Measurements from ENCODE around the gene C6orf89.

The C6orf89 gene

GRCh38 chr6:36874443-36875249 lies 11.1 kb upstream of the C6orf89 start, which contains the start of gene PPIL1:
TSS of gene PPIL1 (minus strand) at chr6:36874803. CDS start at chr6:36874772, 31 bp downstream.
- Histone ChIP-seq H3K4me3 (ENCODE audit: insufficient read length, low read depth) (peak within 1 kb of the TSS; percentile 75), H3K36me3 (ENCODE audit: insufficient read depth, insufficient read length, low read length) (peaks cover 38% of the 10 kb centered on the region), H3K9me3 (ENCODE audit: insufficient read depth, low read length) (no peaks in the 10 kb centered on the region), H3K4me1 (ENCODE audit: insufficient read depth, insufficient read length) (no peaks in the 10 kb centered on the region), H3K9ac (ENCODE audit: insufficient read length, low read depth) (peak within 1 kb of the TSS; percentile 91), H3K27me3 (ENCODE audit: insufficient read depth, insufficient read length) (no peaks in the 10 kb centered on the region)
- DNase-seq (ENCODE audit: low read depth, low spot score), result peak; percentile 67
- TF ChIP-seq YY1 (IDR thresholded peaks at IDR 0.05; ENCODE audit: insufficient read depth, insufficient read length), result peak; percentile 61
- no peak for TF ChIP-seq ZNF274 (IDR thresholded peaks at IDR 0.05; ENCODE audit: low read depth, low read length)

GRCh38 chr6:36875250-36875633 lies 10.5 kb upstream of the C6orf89 start:
- H3K27me3 ChIP-seq (ENCODE audit: insufficient read depth, insufficient read length), result no peaks in the 10 kb centered on the region
- TF ChIP-seq SUZ12 (IDR thresholded peaks at IDR 0.05; ENCODE audit: extremely low read depth, insufficient read depth, insufficient read length) (no peak), YY1 (IDR thresholded peaks at IDR 0.05; ENCODE audit: insufficient read depth, insufficient read length) (no peak), ZNF274 (IDR thresholded peaks at IDR 0.05; ENCODE audit: low read depth, low read length) (no peak)
- no peaks in the 10 kb centered on the region for H3K4me1 ChIP-seq (ENCODE audit: insufficient read depth, insufficient read length)
- no peak for DNase-seq (ENCODE audit: low read depth, low spot score)
- peaks cover 32% of the 10 kb centered on the region for H3K36me3 ChIP-seq (ENCODE audit: insufficient read depth, insufficient read length, low read length)
- H3K9ac ChIP-seq (ENCODE audit: insufficient read length, low read depth), result peak overlapping the region; percentile 91
- no peaks in the 10 kb centered on the region for H3K9me3 ChIP-seq (ENCODE audit: insufficient read depth, low read length)
- H3K4me3 ChIP-seq (ENCODE audit: insufficient read length, low read depth), result peak overlapping the region; percentile 75

GRCh38 chr6:36884610-36885009 lies 1.1 kb upstream of the C6orf89 start:
- no peak overlapping the region for H3K4me3 ChIP-seq (ENCODE audit: insufficient read length, low read depth)
- peaks cover 5% of the 10 kb centered on the region for H3K9me3 ChIP-seq (ENCODE audit: insufficient read depth, low read length)
- TF ChIP-seq YY1 (IDR thresholded peaks at IDR 0.05; ENCODE audit: insufficient read depth, insufficient read length) (no peak), ZNF274 (IDR thresholded peaks at IDR 0.05; ENCODE audit: low read depth, low read length) (no peak)
- no peaks in the 10 kb centered on the region for H3K4me1 ChIP-seq (ENCODE audit: insufficient read depth, insufficient read length)
- no peak for DNase-seq (ENCODE audit: low read depth, low spot score)
- no peaks in the 10 kb centered on the region for H3K36me3 ChIP-seq (ENCODE audit: insufficient read depth, insufficient read length, low read length)
- H3K9ac ChIP-seq (ENCODE audit: insufficient read length, low read depth), result no peak overlapping the region
- H3K27me3 ChIP-seq (ENCODE audit: insufficient read depth, insufficient read length), result no peaks in the 10 kb centered on the region

GRCh38 chr6:36886950-36887618 lies 1.3 kb downstream of the C6orf89 start:
- no peaks in the 10 kb centered on the region for H3K27me3 ChIP-seq (ENCODE audit: insufficient read depth, insufficient read length)
- H3K9ac ChIP-seq (ENCODE audit: insufficient read length, low read depth), result no peak overlapping the region
- no peak for DNase-seq (ENCODE audit: low read depth, low spot score)
- no peaks in the 10 kb centered on the region for H3K4me1 ChIP-seq (ENCODE audit: insufficient read depth, insufficient read length)
- H3K36me3 ChIP-seq (ENCODE audit: insufficient read depth, insufficient read length, low read length), result no peaks in the 10 kb centered on the region
- TF ChIP-seq ZNF274 (IDR thresholded peaks at IDR 0.05; ENCODE audit: low read depth, low read length), result no peak
- no peak for TF ChIP-seq YY1 (IDR thresholded peaks at IDR 0.05; ENCODE audit: insufficient read depth, insufficient read length)
- TF ChIP-seq SUZ12 (IDR thresholded peaks at IDR 0.05; ENCODE audit: extremely low read depth, insufficient read depth, insufficient read length), result no peak
- no peak overlapping the region for H3K4me3 ChIP-seq (ENCODE audit: insufficient read length, low read depth)
- H3K9me3 ChIP-seq (ENCODE audit: insufficient read depth, low read length), result no peaks in the 10 kb centered on the region

- no peaks in the 10 kb centered on the region for H3K27me3 ChIP-seq (ENCODE audit: insufficient read depth, insufficient read length)
- H3K4me1 ChIP-seq (ENCODE audit: insufficient read depth, insufficient read length), result no peaks in the 10 kb centered on the region
- H3K9ac ChIP-seq (ENCODE audit: insufficient read length, low read depth), result no peak overlapping the region
- H3K4me3 ChIP-seq (ENCODE audit: insufficient read length, low read depth), result no peak overlapping the region
- H3K9me3 ChIP-seq (ENCODE audit: insufficient read depth, low read length), result no peaks in the 10 kb centered on the region
- no peaks in the 10 kb centered on the region for H3K36me3 ChIP-seq (ENCODE audit: insufficient read depth, insufficient read length, low read length)
- TF ChIP-seq SUZ12 (IDR thresholded peaks at IDR 0.05; ENCODE audit: extremely low read depth, insufficient read depth, insufficient read length) (no peak), ZNF274 (IDR thresholded peaks at IDR 0.05; ENCODE audit: low read depth, low read length) (no peak), YY1 (IDR thresholded peaks at IDR 0.05; ENCODE audit: insufficient read depth, insufficient read length) (no peak)
- no peak for DNase-seq (ENCODE audit: low read depth, low spot score)
Measured at GRCh38 chr6:36888115-36888643, 2.4 kb downstream of the C6orf89 start.

GRCh38 chr6:36888654-36889481 lies 3.1 kb downstream of the C6orf89 start:
- Histone ChIP-seq H3K4me1 (ENCODE audit: insufficient read depth, insufficient read length) (no peaks in the 10 kb centered on the region), H3K27me3 (ENCODE audit: insufficient read depth, insufficient read length) (no peaks in the 10 kb centered on the region), H3K36me3 (ENCODE audit: insufficient read depth, insufficient read length, low read length) (no peaks in the 10 kb centered on the region), H3K9ac (ENCODE audit: insufficient read length, low read depth) (no peak overlapping the region), H3K4me3 (ENCODE audit: insufficient read length, low read depth) (no peak overlapping the region), H3K9me3 (ENCODE audit: insufficient read depth, low read length) (no peaks in the 10 kb centered on the region)
- TF ChIP-seq YY1 (IDR thresholded peaks at IDR 0.05; ENCODE audit: insufficient read depth, insufficient read length), result no peak
- no peak for TF ChIP-seq ZNF274 (IDR thresholded peaks at IDR 0.05; ENCODE audit: low read depth, low read length)
- no peak for TF ChIP-seq SUZ12 (IDR thresholded peaks at IDR 0.05; ENCODE audit: extremely low read depth, insufficient read depth, insufficient read length)
- no peak for DNase-seq (ENCODE audit: low read depth, low spot score)
